Skeletal muscle satellite cell (primary cell): ENCODE results near the gene PMCH. TPM values are rescaled to one million over a fixed set of nuclear protein-coding genes. Genes with fewer than 3 reads are reported as not detected.

Source experiments
- small RNA-seq: library from RNA; depleted of rRNA; stranded (forward); fragments of <200 nt; gene quantifications from one replicate; pipeline ENCODE3, GENCODE V24; 2012

Gene PMCH

Small RNA genes within 50 kb of the gene (small RNA-seq; reads per million reads assigned to genes)
- gene RN7SL793P = not detected
